Measurements from ENCODE around the gene SLC46A3. TPM values are rescaled to one million over a fixed set of nuclear protein-coding genes. Genes with fewer than 3 reads are reported as not detected.
A peak's percentile ranks its signal among the peaks of the same experiment; 100 is the strongest.
"Not testable (repeated sequence)": the region's sequence is repeated elsewhere in the genome, so short reads cannot be mapped to it uniquely, and the experiment has no call there.

Gene SLC46A3
- total RNA-seq = 10.1 TPM

DNA sequence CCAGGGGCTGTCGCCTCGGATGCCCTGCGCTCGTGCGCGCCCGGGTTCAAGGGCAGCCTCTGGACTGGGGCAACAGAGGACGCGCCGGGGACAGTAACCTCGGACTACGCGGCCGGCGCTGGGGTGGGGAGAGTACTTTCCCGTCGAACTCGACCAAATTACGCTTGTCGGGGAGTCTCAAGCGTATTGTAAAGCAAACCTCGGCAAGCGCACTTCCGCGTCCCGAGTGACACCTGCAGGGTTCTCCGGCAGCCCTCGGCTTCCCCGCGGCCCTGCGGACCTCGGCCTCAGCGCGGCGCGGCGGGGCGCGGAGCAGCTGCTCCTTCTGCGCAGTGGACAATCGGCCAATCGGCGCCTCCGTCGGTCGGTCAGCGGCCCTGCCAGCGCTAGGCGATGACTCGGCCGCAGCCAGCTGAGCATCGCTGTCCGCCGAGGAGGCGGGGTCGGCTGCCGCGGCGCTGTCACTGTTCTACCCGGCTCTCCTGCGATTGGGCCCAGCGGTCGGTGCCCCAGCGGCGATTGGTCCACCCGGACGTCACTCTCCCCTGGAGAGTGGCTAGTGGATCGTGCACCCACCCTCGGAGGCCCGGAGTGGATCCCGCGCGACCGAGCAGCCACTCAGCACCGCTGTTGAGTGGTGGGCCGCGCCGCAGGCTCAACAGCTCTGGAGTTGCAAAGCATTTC lies at the start of gene SLC46A3:
Gene SLC46A3 (minus strand): TSS at position 428 of the 684 bp plus-strand sequence. CDS start 972 bp downstream, outside the sequence.
- ATAC-seq (peak; percentile 100), DNase-seq (ENCODE audit: low spot score) (peak; percentile 99)
- intact Hi-C loops (cut with DNase I) = no loop called here

- ATAC-seq (no peak), DNase-seq (ENCODE audit: low spot score) (no peak)
- intact Hi-C loops (cut with DNase I) = no loop called here
These were observed 45.1 kb upstream of the SLC46A3 start for GRCh38 chr13:28763887-28764286.

GRCh38 chr13:28761586-28761985 lies 42.8 kb upstream of the SLC46A3 start:
- DNase-seq (ENCODE audit: low spot score) (no peak), ATAC-seq (no peak)

DNA sequence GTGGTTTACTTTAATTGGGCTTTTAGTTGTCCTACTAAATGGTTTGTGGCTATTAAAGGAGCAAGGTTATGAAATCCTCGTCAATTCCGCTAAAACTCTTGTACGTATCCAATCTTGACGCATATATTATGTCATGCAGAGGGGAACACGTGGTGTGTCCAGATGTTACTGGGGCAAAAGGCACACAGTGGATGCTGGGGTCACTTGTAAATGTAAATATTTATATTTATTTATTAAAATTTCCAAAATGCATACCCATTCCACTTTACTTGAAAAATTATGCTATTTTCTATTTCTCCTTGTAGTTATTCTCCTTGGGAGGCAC lies 36.7 kb upstream of the SLC46A3 start:
- intact Hi-C loops (cut with DNase I) = no loop called here
- ATAC-seq (peak; percentile 38), DNase-seq (ENCODE audit: low spot score) (no peak)

More at GRCh38 chr13:28761586-28761985, 42.8 kb upstream of the SLC46A3 start:
- intact Hi-C loops (cut with DNase I) = no loop called here

DNA sequence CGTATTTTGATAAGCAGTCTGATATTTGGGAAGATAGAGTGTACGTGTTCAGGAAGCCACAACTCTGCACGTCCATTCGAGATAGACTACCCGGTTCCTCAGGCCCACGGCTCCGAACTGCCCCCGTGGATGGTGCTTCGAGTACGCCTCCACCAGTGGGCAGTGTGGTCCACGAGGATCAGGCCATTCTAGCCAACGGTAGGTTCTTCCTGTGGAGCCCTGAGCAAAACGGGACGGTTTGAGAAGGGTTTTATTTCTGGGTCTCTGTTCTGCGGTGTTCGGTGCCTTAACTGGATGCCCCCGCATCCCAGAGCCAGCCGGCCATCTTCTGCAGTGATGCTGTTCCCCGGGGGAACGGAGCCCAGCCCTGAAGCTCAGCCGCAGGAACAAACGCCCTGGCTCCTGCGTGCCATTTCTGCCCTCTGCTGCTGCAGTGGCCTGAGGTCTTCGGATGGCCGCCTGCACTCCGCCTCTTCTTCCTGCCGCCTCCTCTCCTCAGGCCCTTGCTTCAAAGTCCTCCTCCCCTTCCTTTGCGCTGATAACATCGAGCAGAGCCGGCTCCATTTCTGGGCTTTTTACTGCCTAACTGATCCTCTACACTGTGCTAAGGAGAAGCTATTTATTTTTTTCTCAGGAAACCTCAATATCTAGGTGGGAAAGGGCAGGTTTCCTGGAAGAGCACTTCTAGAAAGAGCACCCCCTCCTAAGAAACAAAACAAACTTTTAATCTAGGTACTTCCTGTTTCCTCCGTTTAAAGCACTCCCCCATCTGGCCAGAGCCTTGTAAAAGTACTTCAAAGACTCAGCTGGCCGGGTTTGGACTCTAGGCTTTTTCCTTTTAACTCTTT lies 36.2 kb upstream of the SLC46A3 start:
- peak; percentile 69 for ATAC-seq
- intact Hi-C loops (cut with DNase I) = no loop called here

DNA sequence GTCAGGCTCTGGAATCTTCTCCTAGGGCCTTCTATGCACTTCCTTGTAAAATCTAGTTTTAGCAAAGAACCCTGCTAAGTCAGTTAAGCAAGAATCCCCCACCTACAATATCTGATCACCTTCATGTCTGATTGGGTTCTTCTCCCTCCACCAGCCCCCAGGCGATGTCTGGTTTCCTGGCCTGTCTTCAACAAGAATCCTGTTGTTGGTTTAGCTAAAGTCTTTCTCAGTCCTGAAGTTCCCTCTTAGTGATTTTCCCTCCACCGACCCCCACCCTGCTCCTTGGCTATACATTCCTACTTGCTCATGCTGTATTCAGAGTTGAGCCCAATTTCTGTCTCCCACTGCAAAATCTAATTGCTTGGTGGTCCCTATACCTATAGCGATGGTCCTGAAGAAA lies 35.2 kb upstream of the SLC46A3 start:
- ATAC-seq (no peak), DNase-seq (ENCODE audit: low spot score) (no peak)
- intact Hi-C loops (cut with DNase I) = no loop called here

More for the DNA sequence above, 36.2 kb upstream of the SLC46A3 start:
- no peak for DNase-seq (ENCODE audit: low spot score)

- intact Hi-C loops (cut with DNase I) = no loop called here
- ATAC-seq (peak; percentile 90), DNase-seq (ENCODE audit: low spot score) (peak; percentile 66)
These were observed 34.6 kb upstream of the SLC46A3 start for GRCh38 chr13:28753208-28753892.

DNA sequence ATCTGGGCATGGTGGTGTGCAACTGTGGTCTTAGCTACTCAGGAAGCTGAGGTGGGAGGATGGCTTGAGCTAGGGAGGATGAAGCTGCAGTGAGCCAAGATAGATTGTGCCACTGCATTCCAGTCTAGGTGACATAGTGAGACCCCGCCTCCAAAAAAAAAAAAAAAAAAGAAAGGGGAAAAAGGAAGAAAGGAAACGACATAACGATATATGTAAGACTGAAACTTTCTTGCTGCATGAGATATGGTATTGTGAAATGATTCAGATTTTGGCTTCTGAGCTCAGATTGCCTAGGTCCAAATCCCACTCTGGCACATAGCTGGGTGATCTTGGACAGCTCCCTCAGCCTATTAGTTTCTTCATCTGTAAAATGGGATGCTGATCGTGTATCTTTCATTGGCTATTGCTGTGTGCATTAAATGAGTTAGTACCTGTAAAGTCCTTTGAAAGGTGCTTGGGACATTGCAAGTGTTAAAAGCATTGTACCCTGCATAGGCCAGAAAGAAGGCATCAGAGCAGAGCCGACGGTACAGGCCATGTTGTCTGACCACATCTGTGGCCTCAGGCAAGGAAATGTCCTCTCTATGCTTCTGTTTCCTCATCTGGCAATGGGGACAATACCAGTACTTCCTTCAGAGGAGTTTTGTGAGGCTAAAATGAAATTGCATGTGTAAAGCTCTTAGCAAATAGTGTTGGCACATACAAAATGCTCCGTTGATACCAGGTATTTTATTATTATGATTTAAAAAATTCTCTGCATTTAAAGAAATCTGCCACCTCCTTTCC lies 32.6 kb upstream of the SLC46A3 start:
- intact Hi-C loops (cut with DNase I) = no loop called here
- ATAC-seq (no peak), DNase-seq (ENCODE audit: low spot score) (no peak)

DNA sequence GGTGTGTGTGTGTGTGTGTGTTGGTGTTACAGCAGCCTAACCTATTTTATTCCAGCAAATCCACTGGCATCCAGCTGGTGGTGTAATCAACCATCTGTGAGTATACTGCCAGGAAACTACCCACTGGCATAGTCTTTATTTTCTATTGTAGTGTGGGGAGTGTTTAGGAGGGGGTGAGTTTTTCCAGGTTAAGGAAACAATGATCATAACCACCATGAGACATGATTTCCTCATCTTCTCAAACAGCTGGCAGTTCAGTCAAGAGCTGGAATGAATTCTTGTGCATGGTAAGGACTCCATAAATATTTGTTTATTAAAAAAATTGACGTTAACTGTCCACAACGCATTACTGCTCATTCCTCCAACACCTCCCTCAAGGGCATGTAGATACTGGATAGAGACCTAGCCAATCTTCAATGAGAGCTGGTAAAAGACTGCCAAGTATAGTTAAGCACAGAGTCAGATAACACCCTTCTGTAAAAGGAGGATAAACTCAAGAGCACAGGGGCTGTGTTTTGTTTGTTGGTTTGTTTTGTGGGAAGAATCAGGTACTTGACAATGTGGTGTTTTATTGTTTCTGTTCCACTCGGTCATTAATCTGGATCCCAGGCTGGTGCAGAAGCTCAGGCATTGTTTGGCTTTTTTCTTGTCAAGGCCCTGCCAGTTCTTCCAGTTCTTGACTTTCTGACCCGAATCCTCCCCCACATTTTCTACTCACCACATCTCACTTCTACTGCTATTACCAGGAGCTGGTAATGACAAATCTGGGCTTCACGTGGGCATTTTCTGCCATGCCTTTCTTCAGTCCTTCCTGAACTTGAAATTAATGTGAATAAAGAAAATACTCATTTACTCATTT lies 31.6 kb upstream of the SLC46A3 start:
- ATAC-seq (no peak), DNase-seq (ENCODE audit: low spot score) (no peak)
- intact Hi-C loops (cut with DNase I) = no loop called here

DNA sequence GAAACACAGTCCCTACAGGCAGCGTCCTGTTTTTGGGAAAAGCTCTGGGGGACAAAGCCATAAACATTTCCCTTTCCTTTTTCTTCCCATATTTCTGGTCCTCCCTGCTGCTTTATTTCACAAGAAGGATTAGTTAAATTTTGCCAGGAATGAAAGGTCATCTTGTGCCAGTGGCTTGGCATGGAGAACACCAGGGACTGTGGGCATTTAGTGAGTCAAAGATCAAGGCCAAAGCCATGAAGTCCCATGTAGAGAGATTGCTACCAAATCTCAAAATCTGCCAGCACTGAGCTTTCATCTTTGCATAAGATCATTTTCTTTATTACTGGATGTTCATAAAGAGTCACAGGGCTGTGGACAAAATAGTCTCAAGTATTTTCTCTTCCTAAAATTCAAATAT lies 29.1 kb upstream of the SLC46A3 start:
- intact Hi-C loops (cut with DNase I) = no loop called here
- DNase-seq (ENCODE audit: low spot score) = no peak
- ATAC-seq = no peak

DNA sequence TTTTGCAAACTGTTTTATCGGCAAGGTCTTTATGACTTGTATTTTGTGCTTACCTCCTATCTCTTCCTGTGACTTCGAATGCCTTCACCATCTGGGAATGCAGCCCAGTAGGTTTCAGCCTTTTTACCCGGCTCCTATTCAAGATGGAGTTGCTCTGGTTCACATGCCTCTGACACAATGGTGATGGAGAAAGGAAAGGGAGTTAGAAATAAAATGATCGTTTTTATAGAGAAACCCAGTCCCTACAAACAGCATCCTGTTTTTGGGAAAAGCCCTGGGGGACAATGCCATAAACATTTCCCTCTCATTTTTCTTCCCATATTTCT lies 27.5 kb upstream of the SLC46A3 start:
- intact Hi-C loops (cut with DNase I) = no loop called here
- DNase-seq (ENCODE audit: low spot score) = no peak
- ATAC-seq = no peak

DNA sequence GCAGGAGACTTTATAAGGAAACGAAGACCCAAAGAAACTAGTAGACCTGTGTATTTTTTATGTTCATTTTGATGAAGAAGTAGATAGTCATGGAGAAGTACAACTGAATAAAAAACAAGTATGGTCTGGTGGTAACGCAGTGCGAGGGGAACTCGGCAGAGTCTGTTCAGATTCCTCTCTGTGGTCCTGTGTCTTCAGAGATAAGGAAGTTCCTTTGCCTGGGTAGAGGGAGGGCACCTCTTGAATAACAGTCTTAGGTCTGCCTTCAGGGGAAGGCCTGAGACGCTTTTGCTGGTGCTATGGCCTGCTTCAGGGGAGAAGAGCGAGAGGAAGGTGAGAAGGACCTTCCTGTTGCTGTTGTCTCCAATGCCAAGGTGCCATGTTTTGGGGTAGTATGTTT lies 25.9 kb upstream of the SLC46A3 start:
- ATAC-seq = peak; percentile 62
- no peak for DNase-seq (ENCODE audit: low spot score)
- intact Hi-C loops (cut with DNase I) = no loop called here

DNA sequence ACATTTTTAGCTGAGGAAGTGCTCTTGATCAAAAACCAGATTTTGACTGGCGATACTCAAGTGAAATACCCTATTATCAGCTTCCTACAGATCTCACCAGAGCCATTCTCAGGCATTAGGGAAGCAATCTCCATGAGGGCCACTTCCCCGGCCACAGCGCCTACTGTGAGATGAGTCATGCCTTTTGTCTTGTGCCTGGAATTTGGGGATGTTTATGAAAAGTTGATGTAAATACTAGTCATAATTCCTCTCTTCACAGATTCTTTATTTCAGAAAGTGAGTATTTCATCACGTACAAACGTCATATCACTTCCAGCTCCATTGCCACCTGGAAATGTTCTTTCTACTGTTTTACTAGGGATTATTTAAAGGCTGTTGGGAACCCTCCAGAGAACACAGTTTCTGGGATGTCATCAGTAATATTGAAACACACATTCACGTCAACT lies 25.3 kb upstream of the SLC46A3 start:
- ATAC-seq = peak; percentile 68
- no peak for DNase-seq (ENCODE audit: low spot score)
- intact Hi-C loops (cut with DNase I) = no loop called here

DNA sequence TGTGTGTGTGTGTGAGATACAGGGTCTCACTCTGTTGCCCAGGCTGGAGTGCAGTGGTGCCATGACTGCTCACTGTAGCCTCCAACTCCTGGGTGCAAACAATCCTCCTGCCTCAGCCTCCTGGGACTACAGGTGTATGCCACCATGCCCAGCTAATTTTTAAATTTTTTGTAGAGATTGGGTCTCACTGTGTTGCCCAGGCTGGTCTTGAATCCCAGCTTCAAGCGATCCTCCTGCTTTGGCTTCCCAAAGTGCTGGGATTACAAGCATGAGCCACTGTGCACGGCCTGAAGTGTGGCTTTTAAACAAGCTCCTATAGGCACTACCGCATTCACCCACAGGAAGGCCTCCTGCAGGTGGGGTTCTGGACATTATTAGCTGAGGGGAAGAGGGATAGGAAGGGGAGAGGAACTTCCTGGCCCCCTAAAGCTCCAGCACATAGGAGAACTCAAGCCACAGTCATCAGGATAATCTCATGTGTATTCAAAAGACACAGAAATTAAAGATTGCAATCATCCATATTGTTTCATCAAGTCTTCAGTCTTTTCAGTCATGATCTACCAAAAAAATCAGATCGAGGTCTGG lies 24.8 kb upstream of the SLC46A3 start:
- intact Hi-C loops (cut with DNase I) = no loop called here
- ATAC-seq = no peak
- no peak for DNase-seq (ENCODE audit: low spot score)

GRCh38 chr13:28743020-28743419 lies 24.2 kb upstream of the SLC46A3 start:
- ATAC-seq (peak; percentile 57), DNase-seq (ENCODE audit: low spot score) (no peak)
- intact Hi-C loops (cut with DNase I) = no loop called here

DNA sequence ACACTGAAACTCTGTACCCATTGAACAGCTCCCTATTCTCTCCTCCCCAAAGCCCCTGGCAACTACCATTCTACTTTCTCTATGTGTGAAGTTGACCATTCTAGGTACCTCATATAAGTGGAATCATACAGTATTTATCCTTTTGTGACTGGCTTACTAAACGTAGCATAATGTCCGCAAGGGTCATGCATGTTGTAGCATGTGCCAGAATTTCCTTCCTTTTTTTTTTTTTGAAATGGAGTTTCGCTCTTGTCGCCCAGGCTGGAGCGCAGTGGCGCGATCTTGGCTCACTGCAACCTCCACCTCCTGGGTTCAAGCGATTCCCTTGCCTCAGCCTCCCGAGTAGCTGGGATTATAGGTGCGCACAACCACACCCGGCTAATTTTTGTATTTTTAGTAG lies 23.7 kb upstream of the SLC46A3 start:
- intact Hi-C loops (cut with DNase I); DNase-seq (ENCODE audit: low spot score): not testable (repeated sequence)
- ATAC-seq = peak; percentile 46

- ATAC-seq (peak; percentile 32), DNase-seq (ENCODE audit: low spot score) (no peak)
- intact Hi-C loops (cut with DNase I) = loop anchor here (1.0 kb wide), 1 partner anchor 44 kb away; no protein-coding TSS in a partner anchor
These were observed 22.3 kb upstream of the SLC46A3 start for GRCh38 chr13:28741084-28741491.

- intact Hi-C loops (cut with DNase I) = no loop called here
- ATAC-seq = no peak
- no peak for DNase-seq (ENCODE audit: low spot score)
These were observed 20.6 kb upstream of the SLC46A3 start for GRCh38 chr13:28739376-28739775.
